HUES64 (cell line): ENCODE measurements around the gene LRRN2.

Experiments
- H3K27ac ChIP-seq: 2 replicates; pipeline ENCODE4 v1.7.0; 2013; ENCODE audit warnings: low read depth, low read length, inconsistent platforms
- H3K27me3 ChIP-seq: 2 replicates; pipeline ENCODE4 v1.6.1; 2013; ENCODE audit warnings: mild to moderate bottlenecking, low read length; ENCODE audit not compliant: insufficient read depth
- H3K36me3 ChIP-seq: 2 replicates; pipeline ENCODE4 v1.6.1; 2013; ENCODE audit warnings: mild to moderate bottlenecking, low read length; ENCODE audit not compliant: insufficient read depth
- H3K4me1 ChIP-seq: 2 replicates; pipeline ENCODE4 v1.6.1; 2013; ENCODE audit warnings: mild to moderate bottlenecking, low read length, moderate library complexity; ENCODE audit not compliant: insufficient read depth
- H3K4me3 ChIP-seq: 2 replicates; pipeline ENCODE4 v1.5.1; 2013; ENCODE audit warnings: mild to moderate bottlenecking, low read length, moderate library complexity
- H3K9ac ChIP-seq: 2 replicates; pipeline ENCODE4 v1.6.1; 2013; ENCODE audit warnings: mild to moderate bottlenecking, low read depth, low read length
- H3K9me3 ChIP-seq: 2 replicates; pipeline ENCODE4 v1.6.1; 2013; ENCODE audit warnings: low read depth, low read length; ENCODE audit not compliant: insufficient read depth
- WGBS: fragments of 150-250, 120-280 bp; methylation state at CpG from one replicate; pipeline ENCODE4 v1.1.7; 2013; ENCODE audit warnings: missing lambda C conversion rate; 5-methylcytosine and 5-hydroxymethylcytosine counted together

LRRN2 gene

DNA sequence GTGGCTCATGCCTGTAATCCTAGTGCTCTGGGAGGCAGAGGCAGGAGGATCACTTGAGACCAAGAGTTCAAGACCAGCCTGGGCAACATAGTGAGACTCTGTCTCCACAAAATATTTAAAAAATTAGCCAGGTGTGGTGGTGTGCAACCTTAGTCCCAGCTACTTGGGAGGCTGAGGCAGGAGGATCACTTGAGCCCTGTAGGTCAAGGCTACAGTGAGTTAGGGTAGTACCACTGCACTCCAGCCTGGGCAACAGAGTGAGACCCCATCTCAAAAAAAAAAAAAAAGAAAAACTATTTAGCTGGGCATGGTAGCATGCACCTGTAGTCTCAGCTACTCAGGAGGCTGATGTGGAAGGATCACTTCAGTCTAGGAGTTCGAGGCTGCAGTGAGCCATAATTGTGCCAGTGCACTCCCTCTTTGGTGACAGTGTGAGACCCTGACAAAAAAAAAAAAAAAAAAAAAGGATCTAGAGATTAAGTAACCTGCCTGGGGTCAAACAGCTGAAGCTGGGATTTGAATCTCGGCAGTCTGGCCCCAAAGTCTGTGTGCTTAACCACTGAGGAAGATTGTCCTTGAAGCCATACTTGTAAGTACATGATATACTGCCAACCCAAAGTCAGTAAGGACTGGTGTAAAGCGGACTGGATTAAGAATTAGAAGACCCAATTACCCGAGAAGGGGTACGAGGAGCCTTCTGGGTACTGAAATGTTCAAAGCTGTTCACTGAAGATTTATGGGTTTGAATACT lies 31.8 kb downstream of the LRRN2 start:
- Histone ChIP-seq H3K27me3 (peaks cover 15% of the 10 kb centered on the region), H3K27ac (no peak overlapping the region), H3K36me3 (no peaks in the 10 kb centered on the region), H3K9me3 (no peaks in the 10 kb centered on the region), H3K4me3 (no peak overlapping the region), H3K9ac (no peak overlapping the region), H3K4me1 (peaks cover 20% of the 10 kb centered on the region)
- 88% methylated on average over 5 of the region's 5 CpGs for WGBS

GRCh38 chr1:204652497-204652896 lies 33.0 kb downstream of the LRRN2 start:
- 1% methylated on average over 3 of the region's 3 CpGs for WGBS
- H3K4me3 ChIP-seq: no peak overlapping the region
- no peaks in the 10 kb centered on the region for H3K9me3 ChIP-seq
- H3K27me3 ChIP-seq: peaks cover 15% of the 10 kb centered on the region
- H3K27ac ChIP-seq: no peak overlapping the region
- H3K36me3 ChIP-seq: no peaks in the 10 kb centered on the region
- peaks cover 23% of the 10 kb centered on the region for H3K4me1 ChIP-seq
- H3K9ac ChIP-seq: no peak overlapping the region

- no peak overlapping the region for H3K9ac ChIP-seq
- H3K36me3 ChIP-seq: no peaks in the 10 kb centered on the region
- H3K27me3 ChIP-seq: peaks cover 15% of the 10 kb centered on the region
- peaks cover 29% of the 10 kb centered on the region for H3K4me1 ChIP-seq
- 12% methylated on average over 10 of the region's 17 CpGs for WGBS
- no peaks in the 10 kb centered on the region for H3K9me3 ChIP-seq
- H3K27ac ChIP-seq: no peak overlapping the region; the same call in 1 of the 2 replicates
- H3K4me3 ChIP-seq: no peak overlapping the region
These were observed 33.6 kb downstream of the LRRN2 start for GRCh38 chr1:204651843-204652421.

GRCh38 chr1:204650911-204651570 lies 34.5 kb downstream of the LRRN2 start:
- 89% methylated on average over 7 of the region's 7 CpGs for whole genome bisulfite sequencing

DNA sequence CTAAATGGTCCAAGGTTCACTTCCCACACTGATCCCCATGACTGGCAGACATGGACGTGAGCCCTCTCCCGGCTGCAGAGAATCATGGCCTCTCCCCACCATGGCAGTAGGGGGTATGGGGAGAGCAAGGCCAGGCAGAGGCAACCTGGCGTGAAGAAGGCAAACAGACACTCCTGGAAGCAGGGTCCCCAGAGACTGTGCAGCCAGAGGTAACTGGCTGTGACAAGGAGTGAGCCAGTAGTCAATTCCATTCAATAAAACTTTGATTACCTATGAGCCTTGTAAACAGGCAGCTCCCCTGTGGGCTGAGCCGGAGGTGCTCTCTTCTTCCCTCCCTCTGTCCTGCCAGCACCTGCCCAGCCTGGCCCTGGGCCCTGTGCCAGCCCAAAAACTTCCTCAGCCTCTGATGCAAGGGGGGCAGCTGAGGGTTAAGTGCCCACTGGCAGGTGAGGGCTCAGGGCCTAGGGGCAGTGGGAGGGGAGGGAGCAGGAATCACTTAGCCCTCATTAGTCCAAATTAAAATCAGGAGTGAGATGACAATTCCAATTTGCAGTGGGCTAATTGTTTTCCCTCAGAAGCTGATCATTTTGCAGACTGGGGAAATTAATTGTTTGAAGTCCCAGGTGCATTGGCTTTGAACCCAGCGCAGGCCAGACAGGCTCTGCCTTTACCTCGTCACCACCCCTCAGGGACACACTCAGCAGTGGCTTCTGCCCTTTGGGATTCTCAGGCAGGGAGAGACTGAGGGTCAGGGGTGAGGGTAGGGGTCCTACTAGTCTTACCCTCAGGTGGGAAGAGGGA lies 35.6 kb downstream of the LRRN2 start:
- H3K9me3 ChIP-seq: no peaks in the 10 kb centered on the region
- WGBS: 99% methylated on average over 6 of the region's 6 CpGs
- no peak overlapping the region for H3K4me3 ChIP-seq
- H3K27me3 ChIP-seq: peaks cover 15% of the 10 kb centered on the region
- no peak overlapping the region for H3K9ac ChIP-seq
- no peak overlapping the region for H3K27ac ChIP-seq
- peaks cover 30% of the 10 kb centered on the region for H3K4me1 ChIP-seq
- H3K36me3 ChIP-seq: no peaks in the 10 kb centered on the region

More at GRCh38 chr1:204650911-204651570, 34.5 kb downstream of the LRRN2 start:
- Histone ChIP-seq H3K4me1 (peaks cover 30% of the 10 kb centered on the region), H3K9ac (no peak overlapping the region), H3K36me3 (no peaks in the 10 kb centered on the region), H3K9me3 (no peaks in the 10 kb centered on the region), H3K4me3 (no peak overlapping the region), H3K27ac (no peak overlapping the region), H3K27me3 (peaks cover 15% of the 10 kb centered on the region)

- 92% methylated on average over 3 of the region's 4 CpGs for whole genome bisulfite sequencing
- Histone ChIP-seq H3K4me1 (peaks cover 30% of the 10 kb centered on the region), H3K36me3 (no peaks in the 10 kb centered on the region), H3K9ac (no peak overlapping the region), H3K9me3 (no peaks in the 10 kb centered on the region), H3K27me3 (peaks cover 15% of the 10 kb centered on the region), H3K27ac (no peak overlapping the region), H3K4me3 (no peak overlapping the region)
These were observed 37.0 kb downstream of the LRRN2 start for GRCh38 chr1:204648576-204648975.

GRCh38 chr1:204647805-204648153 lies 37.8 kb downstream of the LRRN2 start:
- Histone ChIP-seq H3K4me1 (peaks cover 24% of the 10 kb centered on the region), H3K27ac (no peak overlapping the region), H3K9me3 (no peaks in the 10 kb centered on the region), H3K36me3 (no peaks in the 10 kb centered on the region), H3K4me3 (no peak overlapping the region), H3K27me3 (peaks cover 7% of the 10 kb centered on the region), H3K9ac (no peak overlapping the region)

DNA sequence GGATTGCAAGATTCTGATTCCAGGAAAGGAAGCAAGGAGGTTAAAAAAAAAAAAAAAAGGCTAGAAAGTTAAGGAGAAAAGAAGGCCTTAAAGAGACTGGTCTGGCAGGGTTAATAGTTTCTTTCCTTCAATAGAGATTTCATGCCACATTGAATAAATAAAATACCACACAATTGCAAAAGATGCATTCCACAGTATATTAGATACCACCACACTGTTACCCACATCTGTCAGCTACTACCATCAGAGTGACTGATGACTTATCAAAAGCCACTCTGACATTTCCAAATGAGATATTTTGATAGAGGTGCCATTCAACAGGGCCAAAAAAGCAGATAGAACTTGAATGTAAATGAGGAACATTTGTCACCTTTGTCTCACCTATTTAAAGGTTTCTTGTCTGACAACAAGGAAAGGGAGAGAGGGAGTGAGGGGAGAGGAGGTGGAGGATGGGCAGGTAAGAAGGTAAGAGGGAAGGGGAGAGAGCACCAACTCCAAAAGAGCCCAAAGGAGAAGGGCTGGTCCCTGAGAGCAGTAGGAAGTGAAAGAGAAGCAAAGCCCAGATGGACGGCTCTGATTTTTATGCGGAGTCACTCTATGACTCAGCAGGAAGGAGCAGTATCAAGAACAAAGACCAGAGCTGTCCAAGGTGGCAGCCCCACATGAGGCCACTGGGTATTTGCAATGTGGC lies 38.3 kb downstream of the LRRN2 start:
- Histone ChIP-seq H3K4me3 (no peak overlapping the region), H3K9me3 (no peaks in the 10 kb centered on the region), H3K27ac (no peak overlapping the region), H3K4me1 (peaks cover 19% of the 10 kb centered on the region), H3K27me3 (0 out of 2 replicates have a peak, but pooled peaks cover 6% of the 10 kb centered on the region), H3K36me3 (no peaks in the 10 kb centered on the region), H3K9ac (no peak overlapping the region)
- 12% methylated on average over 2 of the region's 2 CpGs for WGBS

GRCh38 chr1:204645666-204646065 lies 39.9 kb downstream of the LRRN2 start:
- Histone ChIP-seq H3K4me1 (peaks cover 10% of the 10 kb centered on the region), H3K9ac (no peak overlapping the region), H3K4me3 (no peak overlapping the region), H3K27ac (no peak overlapping the region), H3K36me3 (no peaks in the 10 kb centered on the region), H3K27me3 (0 out of 2 replicates have a peak, but pooled peaks cover 6% of the 10 kb centered on the region), H3K9me3 (no peaks in the 10 kb centered on the region)
- WGBS: 87% methylated on average over 2 of the region's 3 CpGs

DNA sequence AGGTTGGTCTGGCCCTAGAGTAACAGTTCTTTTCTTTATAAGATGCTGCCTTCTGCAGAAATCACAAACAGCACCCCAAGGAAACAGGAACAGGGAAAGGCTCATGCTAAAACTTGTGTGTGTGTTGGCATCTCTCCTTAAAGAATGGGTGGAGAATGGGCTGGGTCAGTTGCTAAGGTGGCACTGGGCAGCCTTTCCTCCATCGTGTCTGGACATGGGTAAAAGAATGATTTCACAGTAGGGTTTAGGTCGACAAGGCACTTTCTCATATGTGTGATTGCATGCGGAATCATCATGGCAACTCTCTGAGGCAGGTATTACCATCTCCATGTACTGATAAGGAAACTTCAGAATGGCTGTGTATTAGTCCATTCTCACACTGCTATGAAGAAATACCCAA lies 40.3 kb downstream of the LRRN2 start:
- WGBS: 90% methylated on average over 3 of the region's 3 CpGs
- H3K4me1 ChIP-seq: peaks cover 10% of the 10 kb centered on the region

More for the DNA sequence above, 40.3 kb downstream of the LRRN2 start:
- H3K36me3 ChIP-seq: no peaks in the 10 kb centered on the region
- no peak overlapping the region for H3K27ac ChIP-seq
- H3K4me3 ChIP-seq: no peak overlapping the region
- no peaks in the 10 kb centered on the region for H3K9me3 ChIP-seq
- H3K27me3 ChIP-seq: 0 out of 2 replicates have a peak, but pooled peaks cover 2% of the 10 kb centered on the region
- no peak overlapping the region for H3K9ac ChIP-seq
